ENCODE results near the gene CFL1.

DNA sequence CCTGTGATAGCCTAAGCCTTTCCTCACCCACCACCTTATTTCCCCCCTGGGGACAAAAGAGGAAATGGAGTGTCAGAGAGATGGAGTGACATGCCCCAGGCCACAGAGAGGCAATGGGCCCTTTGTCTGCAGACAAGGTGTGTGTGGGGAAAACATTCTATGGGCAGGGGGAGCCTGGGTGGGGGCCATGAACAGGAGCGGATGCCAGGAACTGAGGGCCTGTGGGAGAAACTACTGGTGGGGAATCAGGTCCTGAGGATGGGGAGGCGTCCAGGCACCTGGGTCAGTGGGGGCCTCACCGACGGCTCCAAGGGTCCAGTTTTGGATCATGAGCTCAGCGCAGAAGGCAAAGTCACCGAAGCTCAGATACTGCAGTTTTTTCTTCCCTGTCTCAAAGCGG is 27.3 kb upstream of the CFL1 start:
- no peak for TF ChIP-seq CTCF (IDR thresholded peaks at IDR 0.05)
- no peak for TF ChIP-seq POLR2A (IDR thresholded peaks at IDR 0.05)

Measured in ovary (tissue), 3 donors.